Spleen (tissue), 11 donors: ENCODE data around the gene HOXD13. TPM values are rescaled to one million over a fixed set of nuclear protein-coding genes. Genes with fewer than 3 reads are reported as not detected.

Source experiments
- DNase-seq: peaks from one replicate; pipeline ENCODE4 v3.0.0-alpha.2; 2020
- H3K27ac ChIP-seq, 8 donors: fragments of 200-600 bp; sonication (generic) in 7 of 8; 1 replicate in 4 of 8; 2 replicates in 4 of 8; pipeline versions ENCODE4 v1.5.0 to v1.8.0; 2016 to 2021; ENCODE audit warnings: inconsistent platforms in 4 of 8, mild to moderate bottlenecking in 4 of 8, moderate library complexity in 1 of 8
- H3K27me3 ChIP-seq, 7 donors: fragments of 200-600 bp; sonication (generic) in 6 of 7; replicated peaks in 1 of 7; 1 replicate in 4 of 7; 2 replicates in 3 of 7; pipeline versions ENCODE4 v1.5.0 to v1.8.0; 2016 to 2021; ENCODE audit warnings: inconsistent platforms in 3 of 7, mild to moderate bottlenecking in 1 of 7
- H3K36me3 ChIP-seq, 6 donors: fragments of 200-600 bp; sonication (generic) in 5 of 6; 1 replicate in 4 of 6; 2 replicates in 2 of 6; pipeline versions ENCODE4 v1.5.0 to v1.8.0; 2016 to 2021; ENCODE audit warnings: inconsistent platforms in 2 of 6
- H3K4me1 ChIP-seq, 6 donors: fragments of 200-600 bp; sonication (generic) in 5 of 6; 1 replicate in 3 of 6; 2 replicates in 3 of 6; pipeline versions ENCODE4 v1.5.0 to v1.8.0; 2016 to 2021; ENCODE audit warnings: inconsistent platforms in 3 of 6
- H3K4me3 ChIP-seq, 8 donors: fragments of 200-600 bp; sonication (generic) in 7 of 8; 1 replicate in 4 of 8; 2 replicates in 4 of 8; pipeline versions ENCODE4 v1.5.0 to v1.8.0; 2016 to 2021; ENCODE audit warnings: inconsistent platforms in 4 of 8, mild to moderate bottlenecking in 4 of 8, moderate library complexity in 2 of 8
- H3K9me3 ChIP-seq, 8 donors: fragments of 200-600 bp; sonication (generic) in 7 of 8; 1 replicate in 4 of 8; 2 replicates in 4 of 8; pipeline versions ENCODE4 v1.5.0 to v1.8.0; 2016 to 2021; ENCODE audit warnings: inconsistent platforms in 4 of 8
- POLR2A ChIP-seq, 3 donors: fragments of 450-650 bp; IDR thresholded peaks; one replicate each; pipeline ENCODE4 v1.5.1; 2017; ENCODE audit warnings: antibody characterized with exemption in 3 of 3, mild to moderate bottlenecking in 1 of 3
- POLR2AphosphoS5 ChIP-seq, 3 donors: sonication (generic); formaldehyde crosslinking; IDR thresholded peaks; one replicate each; pipeline ENCODE4 v1.5.1; 2017; ENCODE audit warnings: antibody characterized with exemption in 3 of 3
- WGBS, 5 donors: extraction: QIAGEN DNeasy Blood & Tissue Kit in 3 of 5; methylation state at CpG; one replicate each; pipeline versions ENCODE4 v1.1.5 to v1.1.7; 2013 to 2018; 5-methylcytosine and 5-hydroxymethylcytosine counted together
- intact Hi-C: fragments of 100-400 bp; cut with DNase I; formaldehyde crosslinking; loops from one replicate; pipeline ENCODE4 v1.15.0; 2023; ENCODE audit warnings: low total_unique reads
- polyA plus RNA-seq, 3 donors: library from polyadenylated mRNA; stranded (reverse); fragments of 200-250 nt; gene quantifications; one replicate each; pipeline ENCODE4 v1.2.1, GENCODE V29; 2013
- total RNA-seq, 7 donors: library from RNA; depleted of rRNA in 3 of 7; stranded (reverse); fragments of >200 nt in 3 of 7; fragmentation: NEBNext Ultra II Directional in 4 of 7; extraction: Animal tissue kit (Norgen Biotek cat#: 25700) in 4 of 7; gene quantifications; one replicate each; pipeline versions ENCODE4 v1.1.0 to v1.2.1, GENCODE V29; 2016 to 2021
- TF ChIP-seq, protein P1 (sequence below), 11 experiments: fragments of 200-600 bp in 7 of 11; fragments of 450-650 bp in 4 of 11; sonication (generic) in 4 of 11; IDR thresholded peaks in 8 of 11; conservative IDR thresholded peaks in 3 of 11; 1 replicate in 7 of 11; 2 replicates in 4 of 11; pipeline versions ENCODE4 v1.4.0 to v1.8.0; 2016 to 2021; ENCODE audit warnings: antibody characterized with exemption in 11 of 11, inconsistent platforms in 4 of 11, mild to moderate bottlenecking in 1 of 11
- donor health status: healthy with polysubstance abuse.
- donor health status: DM: no; HTN: no; CAD: no; lungs with moderate emphysema.
- donor health status: DM: no; HTN: no; CAD: no.
- donor health status: Bipolar disorder and iron deficiency.
- donor health status: healthy.
- donor health status: DM: no; HTN: no; CAD: no.
- donor health status: DM: yes; HTN: yes; CAD: no.

The HOXD13 gene
- total and polyA plus RNA-seq, 10 donors = not detected

- no peak for TF ChIP-seq POLR2A (IDR thresholded peaks at IDR 0.05)
- peak in 2 of 3 donors; percentile 44 to 46 for TF ChIP-seq POLR2AphosphoS5 (IDR thresholded peaks at IDR 0.05)
- TF ChIP-seq, protein P1, sequence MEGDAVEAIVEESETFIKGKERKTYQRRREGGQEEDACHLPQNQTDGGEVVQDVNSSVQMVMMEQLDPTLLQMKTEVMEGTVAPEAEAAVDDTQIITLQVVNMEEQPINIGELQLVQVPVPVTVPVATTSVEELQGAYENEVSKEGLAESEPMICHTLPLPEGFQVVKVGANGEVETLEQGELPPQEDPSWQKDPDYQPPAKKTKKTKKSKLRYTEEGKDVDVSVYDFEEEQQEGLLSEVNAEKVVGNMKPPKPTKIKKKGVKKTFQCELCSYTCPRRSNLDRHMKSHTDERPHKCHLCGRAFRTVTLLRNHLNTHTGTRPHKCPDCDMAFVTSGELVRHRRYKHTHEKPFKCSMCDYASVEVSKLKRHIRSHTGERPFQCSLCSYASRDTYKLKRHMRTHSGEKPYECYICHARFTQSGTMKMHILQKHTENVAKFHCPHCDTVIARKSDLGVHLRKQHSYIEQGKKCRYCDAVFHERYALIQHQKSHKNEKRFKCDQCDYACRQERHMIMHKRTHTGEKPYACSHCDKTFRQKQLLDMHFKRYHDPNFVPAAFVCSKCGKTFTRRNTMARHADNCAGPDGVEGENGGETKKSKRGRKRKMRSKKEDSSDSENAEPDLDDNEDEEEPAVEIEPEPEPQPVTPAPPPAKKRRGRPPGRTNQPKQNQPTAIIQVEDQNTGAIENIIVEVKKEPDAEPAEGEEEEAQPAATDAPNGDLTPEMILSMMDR (IDR thresholded peaks at IDR 0.05 in 8 of 11, conservative IDR thresholded peaks at IDR 0.05 in 3 of 11) = peak; percentile 50 to 84 (median 76)
- H3K4me1 ChIP-seq = peaks cover 10 to 61% (median 49%) of the 10 kb centered on the region in 6 donors
- H3K36me3 ChIP-seq = no peaks in the 10 kb centered on the region
- H3K9me3 ChIP-seq = peaks cover 0 to 5% (median 0%) of the 10 kb centered on the region in 8 donors
- 1 to 6% (median 2%) methylated on average over 29 to 45 of the region's 45 CpGs for WGBS, 5 donors
- peak; percentile 90 for DNase-seq
- peak overlapping the region; percentile 15 to 67 (median 38) for H3K4me3 ChIP-seq
- intact Hi-C loops = loop anchor here (5.0 kb wide), 1 partner anchor 845 kb away; no protein-coding TSS in a partner anchor
- peaks cover 28 to 100% (median 100%) of the 10 kb centered on the region in 7 donors for H3K27me3 ChIP-seq
- no peak overlapping the region for H3K27ac ChIP-seq
Observed at GRCh38 chr2:176096986-176097819, 4.7 kb downstream of the HOXD13 start.

DNA sequence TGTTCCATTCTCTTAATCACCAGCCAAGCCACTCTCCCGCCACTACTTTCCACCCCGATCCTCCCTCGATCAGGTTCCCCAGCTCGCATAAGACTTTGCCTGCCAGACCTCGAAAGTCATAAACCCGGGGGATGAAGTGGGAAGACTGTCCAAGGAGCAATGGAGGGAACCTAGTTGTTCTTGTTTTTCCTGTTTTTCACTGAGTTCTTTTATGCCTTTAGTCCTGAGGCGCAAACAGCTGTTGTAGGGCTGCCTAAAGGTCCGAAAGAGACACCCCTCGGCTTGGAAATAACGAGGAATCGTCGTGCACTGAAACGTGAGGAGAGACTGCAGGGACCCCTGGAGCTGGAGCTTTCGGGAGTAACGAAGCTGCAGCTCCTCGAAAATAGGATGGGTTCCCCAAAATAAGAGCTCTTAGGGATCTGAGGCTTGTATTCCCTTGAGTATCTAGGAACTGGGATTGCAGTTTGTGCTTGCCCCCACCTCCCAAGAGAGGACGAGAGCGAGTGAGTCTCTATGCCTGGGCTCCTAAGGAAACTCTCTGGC is 5.4 kb downstream of the HOXD13 start:
- no peak for DNase-seq
- Histone ChIP-seq H3K4me3 (peak overlapping the region in 4 of 8 donors; percentile 37 to 67 (median 42)), H3K27me3 (peaks cover 28 to 100% (median 100%) of the 10 kb centered on the region in 7 donors), H3K4me1 (peaks cover 10 to 54% (median 43%) of the 10 kb centered on the region in 6 donors), H3K27ac (no peak overlapping the region), H3K36me3 (no peaks in the 10 kb centered on the region), H3K9me3 (peaks cover 0 to 5% (median 0%) of the 10 kb centered on the region in 8 donors)
- intact Hi-C loops = loop anchor here (5.0 kb wide), 1 partner anchor 846 kb away; no protein-coding TSS in a partner anchor
- WGBS, 5 donors = 3 to 6% (median 4%) methylated on average over 18 of the region's 18 CpGs
- TF ChIP-seq, protein P1 (IDR thresholded peaks at IDR 0.05 in 8 of 11, conservative IDR thresholded peaks at IDR 0.05 in 3 of 11) = peak in 3 of 11 experiments; percentile 14 to 38 (median 32)
- TF ChIP-seq POLR2A (IDR thresholded peaks at IDR 0.05) = no peak

GRCh38 chr2:176098366-176099158 is 6.0 kb downstream of the HOXD13 start:
- no peak for DNase-seq
- Histone ChIP-seq H3K9me3 (peaks cover 0 to 5% (median 0%) of the 10 kb centered on the region in 8 donors), H3K36me3 (no peaks in the 10 kb centered on the region), H3K4me3 (peak overlapping the region in 1 of 8 donors; percentile 1), H3K27me3 (peaks cover 25 to 100% (median 100%) of the 10 kb centered on the region in 7 donors), H3K27ac (no peak overlapping the region), H3K4me1 (peaks cover 5 to 47% (median 37%) of the 10 kb centered on the region in 6 donors)
- TF ChIP-seq, protein P1 (IDR thresholded peaks at IDR 0.05 in 8 of 11, conservative IDR thresholded peaks at IDR 0.05 in 3 of 11) = no peak
- TF ChIP-seq POLR2AphosphoS5 (IDR thresholded peaks at IDR 0.05) = no peak
- no peak for TF ChIP-seq POLR2A (IDR thresholded peaks at IDR 0.05)
- 4 to 12% (median 7%) methylated on average over 15 to 35 of the region's 35 CpGs for WGBS, 5 donors
- intact Hi-C loops = loop anchor here (5.0 kb wide), 1 partner anchor 846 kb away; no protein-coding TSS in a partner anchor
